Measurements from ENCODE around the gene CFAP46. TPM values are rescaled to one million over a fixed set of nuclear protein-coding genes. Genes with fewer than 3 reads are reported as not detected.

CFAP46 gene
- total RNA-seq, 1 donor: under 0.01 TPM

GRCh38 chr10:132947843-132948242, 5.5 kb upstream of the CFAP46 start:
- Histone ChIP-seq H2AFZ (ENCODE audit: low read length) (no peak overlapping the region), H3K36me3 (ENCODE audit: insufficient read depth, low read length) (no peaks in the 10 kb centered on the region), H3K27ac (ENCODE audit: low read depth, low read length) (no peak overlapping the region), H3K4me1 (ENCODE audit: insufficient read depth, low read length) (no peaks in the 10 kb centered on the region), H3K79me2 (ENCODE audit: insufficient read depth, low read length) (no peaks in the 10 kb centered on the region), H3K9me3 (ENCODE audit: low read depth, low read length) (no peaks in the 10 kb centered on the region), H3K4me3 (ENCODE audit: insufficient read depth, low read length) (no peak overlapping the region), H4K20me1 (ENCODE audit: insufficient read depth, low read length) (no peaks in the 10 kb centered on the region), H3K4me2 (ENCODE audit: insufficient read depth, low read length) (no peak overlapping the region), H3K27me3 (ENCODE audit: insufficient read depth, low read length) (peaks cover 40% of the 10 kb centered on the region)
- TF ChIP-seq, protein P1, sequence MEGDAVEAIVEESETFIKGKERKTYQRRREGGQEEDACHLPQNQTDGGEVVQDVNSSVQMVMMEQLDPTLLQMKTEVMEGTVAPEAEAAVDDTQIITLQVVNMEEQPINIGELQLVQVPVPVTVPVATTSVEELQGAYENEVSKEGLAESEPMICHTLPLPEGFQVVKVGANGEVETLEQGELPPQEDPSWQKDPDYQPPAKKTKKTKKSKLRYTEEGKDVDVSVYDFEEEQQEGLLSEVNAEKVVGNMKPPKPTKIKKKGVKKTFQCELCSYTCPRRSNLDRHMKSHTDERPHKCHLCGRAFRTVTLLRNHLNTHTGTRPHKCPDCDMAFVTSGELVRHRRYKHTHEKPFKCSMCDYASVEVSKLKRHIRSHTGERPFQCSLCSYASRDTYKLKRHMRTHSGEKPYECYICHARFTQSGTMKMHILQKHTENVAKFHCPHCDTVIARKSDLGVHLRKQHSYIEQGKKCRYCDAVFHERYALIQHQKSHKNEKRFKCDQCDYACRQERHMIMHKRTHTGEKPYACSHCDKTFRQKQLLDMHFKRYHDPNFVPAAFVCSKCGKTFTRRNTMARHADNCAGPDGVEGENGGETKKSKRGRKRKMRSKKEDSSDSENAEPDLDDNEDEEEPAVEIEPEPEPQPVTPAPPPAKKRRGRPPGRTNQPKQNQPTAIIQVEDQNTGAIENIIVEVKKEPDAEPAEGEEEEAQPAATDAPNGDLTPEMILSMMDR (IDR thresholded peaks at IDR 0.05; ENCODE audit: extremely low read depth, low read depth, low read length): no peak
- no peak for DNase-seq (ENCODE audit: insufficient read length, low spot score, missing footprints)

GRCh38 chr10:132946806-132947546, 4.6 kb upstream of the CFAP46 start:
- H3K79me2 ChIP-seq (ENCODE audit: insufficient read depth, low read length): no peaks in the 10 kb centered on the region
- H3K4me3 ChIP-seq (ENCODE audit: insufficient read depth, low read length): no peak overlapping the region
- H3K36me3 ChIP-seq (ENCODE audit: insufficient read depth, low read length): no peaks in the 10 kb centered on the region
- H3K4me2 ChIP-seq (ENCODE audit: insufficient read depth, low read length): no peak overlapping the region
- H3K9me3 ChIP-seq (ENCODE audit: low read depth, low read length): no peaks in the 10 kb centered on the region
- TF ChIP-seq, protein P1 (IDR thresholded peaks at IDR 0.05; ENCODE audit: extremely low read depth, low read depth, low read length): no peak
- peaks cover 37% of the 10 kb centered on the region for H3K27me3 ChIP-seq (ENCODE audit: insufficient read depth, low read length)
- no peaks in the 10 kb centered on the region for H4K20me1 ChIP-seq (ENCODE audit: insufficient read depth, low read length)
- DNase-seq (ENCODE audit: insufficient read length, low spot score, missing footprints): peak; percentile 72
- no peak overlapping the region for H2AFZ ChIP-seq (ENCODE audit: low read length)
- H3K4me1 ChIP-seq (ENCODE audit: insufficient read depth, low read length): no peaks in the 10 kb centered on the region
- H3K27ac ChIP-seq (ENCODE audit: low read depth, low read length): no peak overlapping the region

- no peaks in the 10 kb centered on the region for H3K4me1 ChIP-seq (ENCODE audit: insufficient read depth, low read length)
- no peaks in the 10 kb centered on the region for H3K79me2 ChIP-seq (ENCODE audit: insufficient read depth, low read length)
- TF ChIP-seq, protein P1 (IDR thresholded peaks at IDR 0.05; ENCODE audit: extremely low read depth, low read depth, low read length): no peak
- no peaks in the 10 kb centered on the region for H3K9me3 ChIP-seq (ENCODE audit: low read depth, low read length)
- H3K27ac ChIP-seq (ENCODE audit: low read depth, low read length): no peak overlapping the region
- no peaks in the 10 kb centered on the region for H3K36me3 ChIP-seq (ENCODE audit: insufficient read depth, low read length)
- H3K4me3 ChIP-seq (ENCODE audit: insufficient read depth, low read length): no peak overlapping the region
- no peak overlapping the region for H3K4me2 ChIP-seq (ENCODE audit: insufficient read depth, low read length)
- peak; percentile 61 for DNase-seq (ENCODE audit: insufficient read length, low spot score, missing footprints)
- H2AFZ ChIP-seq (ENCODE audit: low read length): no peak overlapping the region
- H3K27me3 ChIP-seq (ENCODE audit: insufficient read depth, low read length): peaks cover 35% of the 10 kb centered on the region
- H4K20me1 ChIP-seq (ENCODE audit: insufficient read depth, low read length): no peaks in the 10 kb centered on the region
These were observed 3.9 kb upstream of the CFAP46 start for GRCh38 chr10:132946311-132946710.

- Histone ChIP-seq H3K9me3 (ENCODE audit: low read depth, low read length) (no peaks in the 10 kb centered on the region), H3K27ac (ENCODE audit: low read depth, low read length) (no peak overlapping the region), H3K27me3 (ENCODE audit: insufficient read depth, low read length) (peaks cover 31% of the 10 kb centered on the region), H3K4me3 (ENCODE audit: insufficient read depth, low read length) (no peak overlapping the region), H2AFZ (ENCODE audit: low read length) (no peak overlapping the region), H3K4me1 (ENCODE audit: insufficient read depth, low read length) (no peaks in the 10 kb centered on the region), H3K36me3 (ENCODE audit: insufficient read depth, low read length) (no peaks in the 10 kb centered on the region), H4K20me1 (ENCODE audit: insufficient read depth, low read length) (no peaks in the 10 kb centered on the region), H3K79me2 (ENCODE audit: insufficient read depth, low read length) (no peaks in the 10 kb centered on the region), H3K4me2 (ENCODE audit: insufficient read depth, low read length) (no peak overlapping the region)
- DNase-seq (ENCODE audit: insufficient read length, low spot score, missing footprints): peak; percentile 84
- TF ChIP-seq, protein P1 (IDR thresholded peaks at IDR 0.05; ENCODE audit: extremely low read depth, low read depth, low read length): no peak
These were observed 3.5 kb upstream of the CFAP46 start for GRCh38 chr10:132945894-132946255.
